K562 (cell line): ENCODE data around the gene ZBTB48. TPM values are rescaled to one million over a fixed set of nuclear protein-coding genes. Genes with fewer than 3 reads are reported as not detected.

ENCODE experiments used
- ATF2 ChIP-seq: sonication (generic); formaldehyde crosslinking; IDR thresholded peaks from 2 replicates; pipeline ENCODE4 v1.8.1; 2022; ENCODE audit warnings: missing genetic modification reagents
- BRCA1 ChIP-seq, 2 experiments: fragments of 450-650 bp in 1 of 2; sonication (generic) in 1 of 2; formaldehyde crosslinking in 1 of 2; IDR thresholded peaks; 2 replicates each; pipeline versions ENCODE4 v1.5.0 to v1.6.1; 2017 to 2020; ENCODE audit warnings: mild to moderate bottlenecking in 1 of 2, missing genetic modification reagents in 1 of 2
- CXXC5 ChIP-seq: fragments of 250-450 bp; sonication (Bioruptor Pico); IDR thresholded peaks from 2 replicates; pipeline ENCODE4 v1.8.0; 2022; ENCODE audit warnings: inconsistent platforms, mild to moderate bottlenecking, moderate library complexity
- ELF4 ChIP-seq: fragments of 450-650 bp; formaldehyde crosslinking; IDR thresholded peaks from 2 replicates; pipeline ENCODE4 v1.4.0; 2022; ENCODE audit warnings: missing genetic modification characterization
- EZH2 ChIP-seq: IDR thresholded peaks from 2 replicates; pipeline ENCODE4 v1.6.1; 2012; ENCODE audit warnings: low read depth, mild to moderate bottlenecking, inconsistent platforms, low read length, borderline replicate concordance
- FOSL1 ChIP-seq: fragments of 200-800 bp; sonication (Bioruptor generic); conservative IDR thresholded peaks from 2 replicates; pipeline ENCODE4 v1.6.1; 2016; ENCODE audit warnings: missing genetic modification characterization, missing compliant biosample characterization
- HDAC8 ChIP-seq: fragments of 450-650 bp; IDR thresholded peaks from 2 replicates; pipeline ENCODE4 v1.6.1; 2016; ENCODE audit warnings: mild to moderate bottlenecking, missing genetic modification characterization, moderate library complexity, missing compliant biosample characterization
- IFI16 ChIP-seq: fragments of 250-450 bp; sonication (Bioruptor Pico); IDR thresholded peaks from 2 replicates; pipeline ENCODE4 v2.1.2; 2022; ENCODE audit warnings: mild to moderate bottlenecking, inconsistent platforms
- MAFF ChIP-seq: IDR thresholded peaks from 2 replicates; pipeline ENCODE4 v1.6.1; 2012; ENCODE audit warnings: low read length, improper control_type of control experiment
- MAFG ChIP-seq: fragments of 450-650 bp; conservative IDR thresholded peaks from 2 replicates; pipeline ENCODE4 v1.6.1; 2016; ENCODE audit warnings: missing genetic modification characterization, missing compliant biosample characterization
- MECOM ChIP-seq: fragments of 250-450 bp; sonication (Bioruptor Pico); IDR thresholded peaks from 2 replicates; pipeline ENCODE4 v1.8.0; 2022; ENCODE audit warnings: inconsistent platforms
- PHTF2 ChIP-seq: fragments of 250-450 bp; sonication (Bioruptor Pico); IDR thresholded peaks from 2 replicates; pipeline ENCODE4 v1.5.0; 2021; ENCODE audit warnings: mild to moderate bottlenecking
- PRDM10 ChIP-seq: fragments of 450-650 bp; IDR thresholded peaks from 2 replicates; pipeline ENCODE4 v1.6.1; 2018; ENCODE audit not compliant: partially characterized antibody
- PRMT5 ChIP-seq: sonication (generic); formaldehyde crosslinking; IDR thresholded peaks from 2 replicates; pipeline ENCODE4 v1.5.0; 2020; ENCODE audit warnings: missing genetic modification reagents
- SIN3B ChIP-seq: fragments of 450-650 bp; IDR thresholded peaks from 2 replicates; pipeline ENCODE4 v1.6.1; 2017; ENCODE audit warnings: low read depth, mild to moderate bottlenecking, moderate library complexity
- TAF1 ChIP-seq: IDR thresholded peaks from 2 replicates; pipeline ENCODE4 v1.6.1; 2011; ENCODE audit warnings: mild to moderate bottlenecking, low read length, moderate library complexity; ENCODE audit not compliant: insufficient read depth, control insufficient read depth, severe bottlenecking; ENCODE audit errors: extremely low read depth
- TCF3 ChIP-seq: sonication (generic); formaldehyde crosslinking; IDR thresholded peaks from 2 replicates; pipeline ENCODE4 v1.4.0; 2020; ENCODE audit warnings: mild to moderate bottlenecking, missing genetic modification reagents
- TCFL5 ChIP-seq: fragments of 250-450 bp; sonication (Bioruptor Pico); conservative IDR thresholded peaks from 2 replicates; pipeline ENCODE4 v1.6.1; 2021; ENCODE audit warnings: mild to moderate bottlenecking, moderate library complexity, matching md5 sums
- TEAD4 ChIP-seq, 2 experiments: sonication (generic) in 1 of 2; formaldehyde crosslinking in 1 of 2; IDR thresholded peaks; 2 replicates each; pipeline versions ENCODE4 v1.6.1 to v1.8.0; 2012 to 2022; ENCODE audit warnings: borderline replicate concordance in 1 of 2, inconsistent platforms in 1 of 2, low read length in 1 of 2, mild to moderate bottlenecking in 1 of 2, missing genetic modification reagents in 1 of 2
- ZFP30 ChIP-seq: fragments of 250-450 bp; sonication (Bioruptor Pico); IDR thresholded peaks from 2 replicates; pipeline ENCODE4 v1.8.0; 2022; ENCODE audit warnings: moderate library complexity, mild to moderate bottlenecking, inconsistent platforms, borderline replicate concordance
- ZNF431 ChIP-seq: sonication (generic); formaldehyde crosslinking; IDR thresholded peaks from 2 replicates; pipeline ENCODE4 v1.8.0; 2022; ENCODE audit warnings: mild to moderate bottlenecking, missing genetic modification reagents
- ZNF696 ChIP-seq: fragments of 250-450 bp; sonication (Bioruptor Pico); conservative IDR thresholded peaks from 2 replicates; pipeline ENCODE4 v1.4.0; 2020; ENCODE audit warnings: mild to moderate bottlenecking, moderate library complexity
- polyA plus RNA-seq, 8 experiments: library from polyadenylated mRNA; depleted of rRNA in 4 of 8; stranded (reverse) in 5 of 8; unstranded in 3 of 8; fragments of >200 nt; fragmentation: Nextera tagmentation in 2 of 8; fragmentation: Illumina TruSeq in 1 of 8; extraction: Ambion mirVana in 2 of 8; extraction: Trizol in 1 of 8; gene quantifications; 2 replicates each; pipeline versions ENCODE4 v1.2.1 to v1.2.3, GENCODE V29; 2011 to 2014; ENCODE audit warnings: inconsistent platforms in 1 of 8, missing spikeins in 1 of 8
- total RNA-seq, 7 experiments: library from RNA; depleted of rRNA in 6 of 7; stranded (reverse); fragments of >200 nt in 6 of 7; fragmentation: Illumina TruSeq in 2 of 7; extraction: Trizol in 2 of 7; gene quantifications; 2 replicates each; pipeline versions ENCODE4 v1.2.1 to v1.2.3, GENCODE V29; 2011 to 2021; ENCODE audit warnings: low replicate concordance in 1 of 7

Gene ZBTB48
- total and polyA plus RNA-seq, 9 of the 15 experiments (the other 6 are each of a cell fraction or from before 2014, with no cell fraction given) = 1.9 to 66.9 (median 29.5) TPM

- peak; percentile 26 for TF ChIP-seq TAF1
- 0 out of 2 replicates have a peak, but pooled peaks have one; percentile 43 for TF ChIP-seq ATF2 (CRISPR knock-in tag)
- TF ChIP-seq PRMT5 (CRISPR knock-in tag) = peak; percentile 46; the same call in 1 of the 2 replicates
- TF ChIP-seq ZNF431 (CRISPR knock-in tag) = 0 out of 2 replicates have a peak, but pooled peaks have one; percentile 39
- TF ChIP-seq BRCA1 (IDR thresholded peaks at IDR 0.05) = no peak
- no peak for TF ChIP-seq BRCA1 (CRISPR knock-in tag; IDR thresholded peaks at IDR 0.05)
- no peak for TF ChIP-seq TCFL5 (CRISPR knock-in tag)
- no peak for TF ChIP-seq ZFP30
- peak; percentile 91 for TF ChIP-seq PRDM10
- no peak for TF ChIP-seq MECOM (CRISPR knock-in tag)
- no peak for TF ChIP-seq PHTF2 (CRISPR knock-in tag)
- no peak for TF ChIP-seq HDAC8 (tag)
- no peak for TF ChIP-seq ELF4
- no peak for TF ChIP-seq IFI16 (CRISPR knock-in tag)
- peak; percentile 57; the same call in 1 of the 2 replicates for TF ChIP-seq SIN3B
- no peak for TF ChIP-seq MAFF
- no peak for TF ChIP-seq EZH2
- no peak for TF ChIP-seq FOSL1 (tag)
- TF ChIP-seq TCF3 (CRISPR knock-in tag) = no peak
- peak; percentile 70 for TF ChIP-seq CXXC5 (CRISPR knock-in tag)
- TF ChIP-seq ZNF696 (CRISPR knock-in tag) = no peak
- no peak for TF ChIP-seq MAFG (tag)
- no peak for TF ChIP-seq TEAD4 (IDR thresholded peaks at IDR 0.05; ENCODE audit: low read length)
- TF ChIP-seq TEAD4 (CRISPR knock-in tag; IDR thresholded peaks at IDR 0.05; ENCODE audit: borderline replicate concordance) = peak; percentile 73; the same call in 1 of the 2 replicates
These were observed 45.2 kb downstream of the ZBTB48 start, which contains the start of gene THAP3 (continued) for GRCh38 chr1:6624710-6625583.
